HepG2 (cell line): ENCODE results near the gene ATF6. TPM values are rescaled to one million over a fixed set of nuclear protein-coding genes. Genes with fewer than 3 reads are reported as not detected.

ENCODE experiments used
- AKAP8 ChIP-seq: sonication (generic); formaldehyde crosslinking; IDR thresholded peaks from 2 replicates; pipeline ENCODE4 v1.5.1; 2020; ENCODE audit warnings: mild to moderate bottlenecking, missing genetic modification reagents
- ARNT2 ChIP-seq: sonication (generic); formaldehyde crosslinking; IDR thresholded peaks from 2 replicates; pipeline ENCODE4 v1.8.0; 2022; ENCODE audit warnings: mild to moderate bottlenecking, low read depth, missing genetic modification reagents, moderate library complexity
- CC2D1A ChIP-seq: sonication (generic); formaldehyde crosslinking; IDR thresholded peaks from 2 replicates; pipeline ENCODE4 v1.8.1; 2023; ENCODE audit warnings: mild to moderate bottlenecking, missing genetic modification reagents
- FOXM1 ChIP-seq: sonication (generic); formaldehyde crosslinking; IDR thresholded peaks from 2 replicates; pipeline ENCODE4 v1.5.0; 2020; ENCODE audit warnings: missing genetic modification reagents
- HOXA3 ChIP-seq: sonication (generic); formaldehyde crosslinking; IDR thresholded peaks from 2 replicates; pipeline ENCODE4 v1.5.0; 2020; ENCODE audit warnings: missing genetic modification reagents
- KMT2A ChIP-seq: sonication (generic); formaldehyde crosslinking; IDR thresholded peaks from 2 replicates; pipeline ENCODE4 v1.4.0; 2020; ENCODE audit warnings: missing genetic modification reagents
- LRRFIP1 ChIP-seq: sonication (generic); formaldehyde crosslinking; conservative IDR thresholded peaks from 2 replicates; pipeline ENCODE4 v1.4.0; 2020; ENCODE audit warnings: missing genetic modification reagents
- MAF1 ChIP-seq: sonication (generic); formaldehyde crosslinking; IDR thresholded peaks from 2 replicates; pipeline ENCODE4 v1.5.0; 2020; ENCODE audit warnings: missing genetic modification reagents, borderline replicate concordance
- MBD4 ChIP-seq: IDR thresholded peaks from 2 replicates; pipeline ENCODE4 v1.6.1; 2012; ENCODE audit warnings: low read length, inconsistent platforms, borderline replicate concordance
- PLRG1 ChIP-seq: fragments of 450-650 bp; conservative IDR thresholded peaks from 2 replicates; pipeline ENCODE4 v1.6.1; 2016
- SP5 ChIP-seq: IDR thresholded peaks from 2 replicates; pipeline ENCODE4 v1.6.1; 2016; ENCODE audit warnings: low read depth, borderline replicate concordance
- TAF1 ChIP-seq: sonication (generic); formaldehyde crosslinking; IDR thresholded peaks from 2 replicates; pipeline ENCODE4 v1.4.0; 2020; ENCODE audit warnings: missing genetic modification reagents
- TCF7L2 ChIP-seq: IDR thresholded peaks from 2 replicates; pipeline ENCODE4 v1.6.1; 2011; ENCODE audit warnings: mild to moderate bottlenecking, low read depth, low read length, moderate library complexity
- TERF1 ChIP-seq: sonication (generic); formaldehyde crosslinking; IDR thresholded peaks from 2 replicates; pipeline ENCODE4 v1.8.0; 2022; ENCODE audit warnings: mild to moderate bottlenecking, missing genetic modification reagents, moderate library complexity
- ZBTB26 ChIP-seq: IDR thresholded peaks from 2 replicates; pipeline ENCODE4 v1.6.1; 2016; ENCODE audit warnings: missing compliant biosample characterization, missing genetic modification reagents, borderline replicate concordance
- ZFP37 ChIP-seq: sonication (generic); formaldehyde crosslinking; IDR thresholded peaks from 2 replicates; pipeline ENCODE4 v1.4.0; 2020; ENCODE audit warnings: missing genetic modification reagents, borderline replicate concordance
- ZNF280D ChIP-seq: sonication (generic); formaldehyde crosslinking; IDR thresholded peaks from 2 replicates; pipeline ENCODE4 v1.5.1; 2020; ENCODE audit warnings: mild to moderate bottlenecking, missing genetic modification reagents
- ZNF282 ChIP-seq: fragments of 450-650 bp; IDR thresholded peaks from 2 replicates; pipeline ENCODE4 v1.6.1; 2018; ENCODE audit not compliant: partially characterized antibody
- ZNF644 ChIP-seq: IDR thresholded peaks from 2 replicates; pipeline ENCODE4 v1.6.1; 2016; ENCODE audit warnings: low read depth
- ZUFSP ChIP-seq: sonication (generic); formaldehyde crosslinking; IDR thresholded peaks from 2 replicates; pipeline ENCODE4 v1.9.0; 2021; ENCODE audit warnings: missing genetic modification reagents, mild to moderate bottlenecking, borderline replicate concordance
- polyA plus RNA-seq, 8 experiments: library from polyadenylated mRNA; depleted of rRNA in 3 of 8; stranded (reverse) in 7 of 8; unstranded in 1 of 8; fragments of >200 nt; fragmentation: Illumina TruSeq in 4 of 8; extraction: Trizol in 4 of 8; gene quantifications; 2 replicates each; pipeline versions ENCODE4 v1.2.1 to v1.2.3, GENCODE V29; 2011 to 2016; ENCODE audit warnings: low read depth in 4 of 8, missing spikeins in 1 of 8, mixed read lengths in 1 of 8; ENCODE audit not compliant: insufficient read depth in 1 of 8
- total RNA-seq, 5 experiments: library from RNA; depleted of rRNA; stranded (reverse); fragments of >200 nt; fragmentation: Illumina TruSeq; extraction: Trizol; gene quantifications; 2 replicates each; pipeline ENCODE4 v1.2.3, GENCODE V29; 2016; ENCODE audit warnings: low read depth in 1 of 5

Gene ATF6
- total and polyA plus RNA-seq, 2 of the 13 experiments (the other 11 are each of a cell fraction or from before 2014, with no cell fraction given): 13.2 to 14.5 TPM

GRCh38 chr1:161766102-161766981, at the start of gene ATF6 (continued):
- TF ChIP-seq LRRFIP1 (CRISPR knock-in tag) (no peak), ZFP37 (CRISPR knock-in tag) (peak; percentile 56; the same call in 1 of the 2 replicates), HOXA3 (CRISPR knock-in tag) (peak; percentile 98), ZNF644 (CRISPR knock-in tag) (no peak), ZNF280D (CRISPR knock-in tag) (no peak), PLRG1 (no peak), TAF1 (CRISPR knock-in tag) (peak; percentile 63; the same call in 1 of the 2 replicates), ARNT2 (CRISPR knock-in tag) (0 out of 2 replicates have a peak, but pooled peaks have one; percentile 24), FOXM1 (CRISPR knock-in tag) (no peak), CC2D1A (CRISPR knock-in tag) (no peak), MBD4 (no peak), TCF7L2 (no peak), MAF1 (no peak), KMT2A (CRISPR knock-in tag) (peak; percentile 88; the same call in 1 of the 2 replicates), SP5 (CRISPR knock-in tag) (no peak; the same call in 1 of the 2 replicates), ZUFSP (CRISPR knock-in tag) (no peak), ZBTB26 (peak; percentile 43; the same call in 1 of the 2 replicates), ZNF282 (no peak), TERF1 (CRISPR knock-in tag) (no peak), AKAP8 (CRISPR knock-in tag) (no peak; the same call in 1 of the 2 replicates)
